Midbrain (tissue), 1 donor: ENCODE measurements around the gene COMMD8.
"Not testable (repeated sequence)": the region's sequence is repeated elsewhere in the genome, so short reads cannot be mapped to it uniquely, and the experiment has no call there.

Experiments used
- DNase-seq: peaks from one replicate; lab custom pipeline; 2025; lab: John Stamatoyannopoulos, UW

The COMMD8 gene

DNA sequence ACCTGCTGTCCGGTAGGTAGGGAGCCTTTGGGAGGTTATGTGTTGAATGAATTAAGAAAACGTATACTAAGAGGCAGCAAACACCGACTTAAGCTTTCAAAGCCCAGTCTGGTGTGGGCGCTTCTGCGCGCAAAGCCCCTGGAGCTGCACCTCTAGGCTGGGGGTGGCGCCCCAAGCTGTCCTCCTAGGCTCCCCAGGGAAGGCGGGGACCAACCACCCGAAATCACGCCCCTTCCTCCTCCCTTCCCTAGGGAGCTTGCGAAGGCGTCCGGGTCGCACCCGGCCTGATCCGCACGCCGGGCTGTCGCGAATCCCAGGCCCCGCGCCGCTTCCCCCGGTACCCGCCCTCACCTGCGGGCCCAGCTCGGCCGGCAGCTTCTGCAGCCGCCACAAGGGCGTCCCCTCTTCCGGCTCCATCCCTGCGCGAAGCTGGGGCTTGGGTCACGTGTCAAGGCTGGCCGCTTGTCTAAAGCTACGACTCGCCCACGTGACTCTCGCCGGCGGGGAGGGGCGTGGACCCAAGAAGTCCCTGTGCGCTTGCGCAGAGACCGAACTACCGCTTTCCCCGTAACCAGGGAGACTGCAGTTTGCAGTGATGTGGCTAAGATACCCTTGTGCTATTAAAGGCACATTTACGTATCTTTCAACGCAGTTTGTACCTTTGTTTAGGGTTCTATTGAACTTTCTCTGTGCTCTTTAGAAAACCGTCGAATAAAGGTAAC, at the start of gene COMMD8:
Gene COMMD8, minus strand, starts transcription at position 468 of the 722 bp plus-strand sequence. Its CDS starts 51 bp downstream, at position 417.
- peak; percentile 96 for DNase-seq

DNA sequence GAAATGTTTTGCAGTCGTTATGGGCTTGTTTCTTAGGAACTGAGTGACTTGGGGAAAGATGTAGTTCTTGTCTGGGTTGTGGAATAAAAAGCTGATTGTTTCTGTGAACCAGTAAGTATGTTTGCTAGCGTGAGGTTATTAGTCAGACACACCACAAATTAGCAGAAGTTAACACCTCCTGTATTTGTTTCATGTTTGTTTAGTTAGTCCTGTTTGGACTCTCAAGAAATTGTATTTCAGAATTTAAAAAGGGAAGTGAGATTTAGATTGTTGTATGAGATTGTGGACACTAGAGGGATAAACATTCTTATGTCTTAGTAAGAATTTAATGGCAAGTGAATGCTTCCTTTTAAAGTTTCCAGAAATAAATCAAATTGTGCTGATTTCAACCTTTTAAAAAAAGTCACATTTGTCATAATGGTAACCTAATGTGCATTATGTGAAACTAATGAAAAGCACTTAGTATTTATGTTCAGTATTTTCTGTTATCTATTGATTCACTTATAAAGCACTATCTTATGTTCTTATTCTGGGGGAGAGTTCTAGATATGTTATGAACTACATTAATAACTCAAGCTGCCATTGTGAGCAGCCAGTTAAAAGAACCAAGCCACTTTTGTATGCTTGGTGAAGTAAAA, 47.1 kb upstream of the COMMD8 start:
- no peak for DNase-seq

DNA sequence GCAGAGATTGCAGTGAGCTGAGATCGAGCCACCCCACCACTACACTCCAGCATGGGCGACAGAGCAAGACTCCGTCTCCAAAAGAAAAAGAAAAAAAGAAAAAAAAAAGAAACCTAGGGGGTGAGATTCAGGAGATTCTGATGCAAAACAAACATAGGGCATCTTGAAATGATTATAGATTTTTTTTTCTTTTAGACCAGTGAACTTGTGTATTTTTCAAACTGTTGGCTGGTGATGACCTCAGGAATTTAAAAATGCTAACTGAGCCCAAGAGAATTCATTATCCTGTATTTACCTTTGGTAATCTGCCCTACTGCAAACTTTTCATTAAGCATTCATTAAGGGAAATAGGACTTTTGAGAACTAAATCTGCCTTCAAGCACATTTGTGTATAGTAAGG, 42.2 kb upstream of the COMMD8 start:
- DNase-seq = no peak

DNA sequence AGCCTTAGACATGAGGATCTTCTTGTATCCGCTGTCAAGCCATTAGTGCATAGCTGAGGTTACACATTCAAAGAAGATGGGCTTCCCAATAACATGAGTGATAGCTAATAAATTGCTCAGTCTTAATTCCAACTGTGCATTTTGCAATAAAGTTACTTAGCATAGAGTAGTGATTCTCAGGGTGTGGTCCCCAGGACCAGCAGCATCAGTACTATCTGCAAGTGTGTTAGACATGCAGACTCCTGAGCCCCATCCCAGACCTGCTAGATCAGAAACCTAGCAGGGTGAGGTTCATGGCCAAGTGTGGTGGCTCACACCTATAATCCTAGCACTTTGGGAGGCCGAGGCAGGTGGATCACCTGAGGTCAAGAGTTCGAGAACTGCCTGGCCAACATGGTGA, 41.6 kb upstream of the COMMD8 start:
- no peak for DNase-seq

DNA sequence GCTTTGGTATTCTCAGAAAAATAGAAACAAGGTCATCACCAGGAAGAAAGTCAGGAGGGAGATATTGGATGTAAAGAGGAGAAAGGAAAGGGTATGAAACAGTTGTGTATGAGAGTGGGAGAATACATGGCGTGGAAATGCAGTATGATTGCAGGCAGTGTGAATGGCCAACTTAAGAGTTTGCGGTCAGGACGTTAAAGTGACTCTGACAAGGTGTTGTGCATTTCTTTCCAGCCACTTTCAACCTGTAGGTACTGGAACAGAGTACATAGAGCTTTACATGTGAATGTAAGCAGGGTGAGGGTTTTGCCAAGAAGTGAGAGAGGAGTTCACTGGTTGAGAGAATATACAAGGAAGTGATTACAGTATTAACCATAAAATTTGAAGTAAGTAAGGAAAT, 37.3 kb upstream of the COMMD8 start:
- no peak for DNase-seq

DNA sequence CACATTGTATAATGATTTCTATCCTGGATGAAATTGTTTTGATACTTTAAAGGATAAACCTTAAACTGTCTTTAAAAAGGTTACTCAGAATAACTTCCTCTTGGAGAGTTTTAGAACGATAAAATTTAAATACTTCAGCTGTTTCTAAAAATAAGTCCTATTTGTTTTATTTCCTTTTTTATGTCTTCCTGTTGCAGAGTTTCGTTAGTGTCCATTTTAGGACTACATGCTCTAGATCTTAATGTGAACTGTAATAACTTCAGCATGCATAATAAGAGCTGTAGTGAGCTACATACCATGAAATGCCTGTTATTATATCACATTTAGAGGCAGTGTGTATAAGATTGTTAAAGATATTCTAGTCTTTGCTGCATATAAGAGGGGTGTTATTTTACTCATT, 36.2 kb upstream of the COMMD8 start:
- DNase-seq = no peak

DNA sequence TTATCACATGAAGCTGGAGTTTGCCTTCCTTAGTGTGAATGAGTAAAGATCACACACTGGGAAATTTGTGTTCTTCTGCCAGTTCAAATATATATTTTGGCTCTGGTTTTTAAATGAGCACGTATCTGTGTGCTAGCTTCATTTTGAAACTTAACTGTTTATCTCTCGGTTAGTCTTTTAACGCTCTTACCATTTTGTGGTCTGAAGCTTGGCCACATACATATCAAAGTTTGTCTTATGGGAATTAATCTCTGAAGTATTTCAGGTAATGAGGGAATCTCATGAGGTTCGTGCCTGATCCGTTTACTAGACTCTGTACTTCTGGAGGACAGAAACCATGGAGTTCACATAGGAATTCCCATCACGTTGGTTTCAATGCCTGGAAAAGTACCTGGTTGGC, 35.4 kb upstream of the COMMD8 start:
- no peak for DNase-seq

DNA sequence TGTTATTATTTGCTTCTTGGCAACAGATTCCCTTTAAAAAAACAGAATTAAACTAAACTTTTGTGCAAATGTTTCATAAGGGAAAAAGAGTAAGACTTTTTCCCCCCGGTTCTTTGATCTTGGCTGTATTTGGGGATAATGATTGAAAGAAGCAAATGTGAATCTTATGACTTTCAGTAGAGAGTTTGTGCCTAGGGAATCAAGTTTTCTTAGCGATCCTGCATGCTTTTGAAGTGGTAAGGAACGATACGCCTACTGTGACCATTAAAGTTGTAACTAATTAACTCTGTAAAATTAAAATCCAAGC, 30.6 kb upstream of the COMMD8 start:
- no peak for DNase-seq

DNA sequence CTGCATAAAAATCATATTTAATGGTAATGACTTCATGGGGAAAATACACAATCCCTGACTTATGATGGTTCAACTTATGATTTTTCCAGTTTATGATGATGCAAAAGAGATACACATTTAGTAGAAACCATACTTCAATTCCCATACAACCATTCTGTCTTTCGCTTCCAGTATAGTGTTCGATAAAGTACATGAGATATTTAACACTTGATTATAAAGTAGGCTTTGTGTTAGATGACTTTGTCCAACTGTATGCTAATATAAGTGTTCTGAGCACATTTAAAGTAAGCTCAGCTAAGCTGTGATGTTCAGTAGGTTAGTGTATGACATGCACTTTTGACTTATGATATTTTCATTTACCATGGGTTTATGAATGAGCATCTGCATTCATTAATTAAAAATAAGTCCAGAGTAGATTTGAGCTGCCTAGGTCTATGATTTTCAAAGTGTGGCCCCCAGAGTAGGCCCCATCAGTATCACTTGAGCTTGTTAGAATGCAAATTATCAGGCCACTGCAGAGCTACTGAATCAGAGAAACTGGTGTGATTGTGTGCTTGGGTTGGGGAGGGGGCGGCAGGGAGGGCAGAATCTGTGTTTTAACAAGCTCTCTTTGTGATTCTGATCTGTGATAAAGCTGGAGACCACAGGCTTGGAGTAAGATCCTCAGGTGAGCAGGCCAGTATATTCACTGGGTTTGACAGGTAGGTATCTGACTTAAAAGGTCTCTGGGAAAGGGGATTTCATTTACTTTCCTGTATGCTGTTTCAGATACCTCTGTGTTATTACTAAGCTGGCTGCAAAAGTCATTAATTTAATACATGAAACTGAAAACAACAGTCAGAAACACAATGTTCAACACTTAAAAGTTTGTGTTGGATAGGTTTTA, 30.0 kb upstream of the COMMD8 start:
- DNase-seq = no peak

DNA sequence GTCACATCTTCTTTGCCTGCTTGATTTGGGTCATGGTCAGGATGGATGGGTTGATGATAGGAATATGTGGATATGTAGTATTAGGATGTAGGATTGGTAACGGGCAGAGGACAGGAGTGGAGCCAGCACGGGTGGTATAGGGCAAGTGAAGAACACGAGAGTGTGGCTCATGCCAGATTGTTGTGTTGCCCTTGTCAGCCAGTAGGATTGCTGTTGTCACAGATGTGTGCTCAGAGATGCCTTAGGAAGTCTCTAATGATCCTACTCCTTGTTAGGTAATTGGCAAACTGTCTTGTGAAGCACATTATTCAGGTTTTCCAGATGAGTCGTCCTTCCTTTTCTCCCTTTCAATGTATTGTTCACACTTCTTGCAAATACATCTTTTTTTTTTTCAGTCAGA, 27.0 kb upstream of the COMMD8 start:
- DNase-seq = no peak

DNA sequence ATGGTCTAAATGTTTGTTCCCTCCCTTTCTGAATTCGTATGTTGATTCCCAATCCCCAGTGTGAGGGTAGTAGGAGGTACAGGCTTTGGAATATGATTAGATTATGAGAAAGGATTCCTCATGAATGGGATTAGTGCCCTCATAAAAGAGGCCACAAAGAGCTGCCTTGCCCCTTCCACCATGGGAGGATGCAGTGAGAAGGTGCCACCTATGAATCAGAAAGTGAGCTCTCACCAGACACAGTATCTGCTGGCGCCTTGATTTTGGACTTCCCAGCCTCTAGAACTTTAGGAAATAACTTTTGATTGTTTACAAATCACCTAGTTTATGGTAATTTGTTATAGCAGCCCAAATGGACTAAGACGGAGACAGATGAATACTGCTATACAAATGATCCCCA, 25.2 kb upstream of the COMMD8 start:
- DNase-seq = no peak

DNA sequence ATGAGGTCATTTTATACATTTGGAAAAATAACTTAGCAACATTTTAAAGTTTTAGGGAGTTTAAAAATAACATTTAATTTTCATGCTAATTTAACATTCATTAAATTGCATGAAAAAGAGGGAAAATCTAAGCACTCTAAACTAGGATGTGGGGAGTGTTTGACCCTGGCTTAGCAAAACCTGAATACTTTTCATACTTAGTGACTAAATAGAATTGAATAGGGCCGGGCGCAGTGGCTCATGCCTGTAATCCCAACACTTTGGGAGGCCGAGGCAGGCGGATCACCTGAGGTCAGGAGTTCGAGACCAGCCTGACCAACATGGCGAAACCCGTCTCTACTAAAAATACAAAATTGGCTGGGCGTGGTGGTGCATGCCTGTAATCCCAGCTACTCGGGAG, 23.2 kb upstream of the COMMD8 start:
- not testable (repeated sequence) for DNase-seq

DNA sequence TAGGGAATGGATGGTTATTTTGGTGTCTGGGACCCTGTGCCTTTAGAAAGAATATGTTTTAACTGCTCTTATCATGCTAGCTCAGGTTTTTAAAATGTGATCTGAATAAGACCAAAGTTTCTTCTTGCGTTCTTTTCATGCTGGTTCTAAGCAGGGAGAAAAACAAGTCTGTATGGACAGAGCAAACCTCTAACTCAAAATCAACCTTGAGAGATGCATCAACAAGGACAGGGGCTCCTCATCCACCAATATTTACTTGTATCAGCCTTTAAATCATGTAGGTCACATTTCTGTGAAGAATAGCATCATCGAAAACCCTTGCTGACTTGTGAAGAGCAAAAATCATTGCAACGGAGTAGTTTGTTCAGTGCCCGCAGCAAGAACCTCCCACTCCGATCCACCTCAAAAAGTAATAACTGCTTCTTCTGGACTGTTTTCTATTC, 22.8 kb upstream of the COMMD8 start:
- peak; percentile 37 for DNase-seq

DNA sequence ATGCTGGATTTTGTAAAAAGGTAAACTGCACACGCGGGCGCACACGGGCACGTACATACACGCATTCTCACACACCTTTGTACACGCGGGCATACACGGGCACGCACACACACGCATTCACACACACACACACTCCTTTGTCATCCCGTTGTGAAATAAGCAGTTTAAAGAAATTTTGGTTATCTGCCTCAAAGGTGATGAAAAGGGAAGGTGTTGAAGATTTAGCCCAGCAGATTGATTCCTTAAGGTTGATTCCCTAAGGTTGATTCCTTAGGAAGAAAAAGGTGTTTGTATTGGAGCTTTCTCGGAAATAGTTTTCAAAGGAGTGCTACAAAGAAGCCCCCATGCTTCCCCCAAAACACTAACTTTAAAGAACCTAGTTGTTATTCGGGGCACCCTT, 22.3 kb upstream of the COMMD8 start:
- no peak for DNase-seq

DNA sequence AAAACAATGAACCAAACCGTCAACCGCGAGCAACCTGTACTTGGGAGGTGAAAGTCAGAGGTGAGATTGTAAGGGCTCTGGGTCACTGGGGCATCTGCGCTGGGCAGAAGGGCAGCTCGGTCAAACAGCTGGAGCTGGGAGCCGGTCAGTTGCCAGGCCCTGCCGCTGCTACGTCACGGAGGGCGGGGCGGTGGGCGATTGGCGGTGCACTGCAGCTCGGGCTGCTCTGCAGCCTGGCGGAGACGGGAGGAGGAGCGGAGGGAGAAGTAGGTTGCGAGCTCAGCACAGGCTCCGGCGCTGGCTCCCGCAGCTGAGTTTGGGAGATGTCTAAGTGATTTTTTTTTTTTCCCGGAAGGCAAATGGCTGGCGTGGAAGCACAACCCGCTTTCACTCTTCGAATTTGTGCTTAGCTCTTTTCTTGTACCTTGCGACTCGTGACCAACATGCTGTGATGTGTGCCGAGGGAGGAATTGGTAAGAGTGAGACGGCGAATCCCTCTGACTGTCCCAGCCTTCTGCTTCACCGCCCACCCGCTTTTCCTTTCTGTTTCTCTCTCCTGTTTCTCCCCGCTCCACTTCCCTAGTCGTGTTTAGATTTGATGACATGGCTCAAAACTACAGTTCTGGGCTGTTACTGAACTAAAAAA, 21.7 kb upstream of the COMMD8 start, which contains the start of gene ATP10D:
Gene ATP10D, plus strand, starts transcription at position 229 of the 646 bp plus-strand sequence. CDS start 27,266 bp downstream, outside the sequence.
- DNase-seq = peak; percentile 95

DNA sequence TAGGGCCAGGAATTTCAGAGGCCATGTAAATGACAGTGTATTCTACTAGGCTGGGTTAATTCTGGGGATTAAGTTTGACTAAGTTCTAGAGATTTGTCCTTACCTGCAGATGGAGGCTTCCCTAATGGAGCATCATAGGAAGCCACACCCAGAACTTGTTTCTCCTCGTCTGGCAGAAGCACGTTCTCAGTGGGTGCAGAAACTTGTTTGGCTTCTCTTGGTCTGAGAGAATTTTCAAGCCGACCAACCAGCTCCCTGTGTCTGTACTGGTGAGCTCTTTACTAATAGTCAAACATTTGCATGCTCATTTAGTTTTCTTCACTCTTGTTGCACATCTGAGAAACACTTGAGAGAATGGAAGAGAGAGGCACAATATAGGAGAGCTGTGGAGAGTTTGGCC, 20.7 kb upstream of the COMMD8 start:
- DNase-seq = no peak

DNA sequence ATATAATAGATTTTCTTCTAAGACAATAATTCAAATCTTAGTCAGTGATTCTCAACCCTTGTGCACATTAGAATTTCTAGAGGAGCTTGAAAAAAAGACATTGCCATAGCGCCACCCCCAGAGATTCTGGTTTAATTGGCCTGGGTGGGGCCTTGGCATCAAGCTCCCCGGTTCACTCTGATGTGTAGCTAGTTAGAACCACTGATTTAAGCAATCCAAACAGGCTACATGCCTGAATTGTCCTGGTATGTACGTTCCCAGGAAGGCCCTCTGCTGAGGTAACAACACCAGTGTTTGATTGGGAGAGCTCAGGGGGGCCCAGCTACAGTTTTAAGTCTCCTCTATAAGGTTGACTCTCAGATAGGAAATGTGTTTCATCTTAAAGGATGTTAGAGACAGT, 20.2 kb upstream of the COMMD8 start:
- no peak for DNase-seq

DNA sequence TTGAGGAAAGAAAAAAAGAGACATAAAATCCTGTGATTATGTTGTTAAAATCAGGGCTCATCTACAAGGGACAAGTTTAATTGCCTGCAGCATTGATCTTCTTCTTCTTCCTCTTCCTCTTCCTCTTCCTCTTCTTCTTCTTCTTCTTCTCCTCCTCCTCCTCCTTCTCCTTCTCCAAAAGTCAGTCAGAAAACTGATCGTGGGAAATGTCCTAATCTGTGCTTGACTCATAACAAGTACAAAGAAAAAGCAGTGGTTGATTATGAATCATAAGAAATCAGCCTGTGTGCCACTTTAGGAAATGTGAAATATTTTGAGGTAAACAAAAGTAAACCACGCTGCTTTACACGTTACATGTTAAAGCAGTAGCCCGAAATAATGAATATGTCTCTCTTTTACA, 18.8 kb upstream of the COMMD8 start:
- DNase-seq = no peak

DNA sequence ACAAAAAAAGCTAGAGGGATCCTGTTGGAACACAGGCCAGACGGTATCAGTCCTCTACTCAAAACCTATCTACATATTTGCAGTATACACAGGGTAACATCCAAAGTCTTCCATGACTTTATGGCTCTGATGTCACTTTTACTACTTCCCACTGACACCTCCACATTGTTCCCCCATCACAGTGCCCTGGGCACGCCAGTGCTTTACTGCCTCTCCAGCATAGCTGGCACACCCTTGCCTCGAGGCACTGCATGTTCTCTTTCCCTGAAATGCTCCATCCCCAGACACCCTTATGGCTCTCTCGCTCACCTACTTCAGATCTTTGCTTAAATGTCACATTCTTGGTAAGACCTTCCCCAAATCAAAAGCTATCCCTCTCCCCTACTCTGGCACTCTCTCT, 15.3 kb upstream of the COMMD8 start:
- no peak for DNase-seq

DNA sequence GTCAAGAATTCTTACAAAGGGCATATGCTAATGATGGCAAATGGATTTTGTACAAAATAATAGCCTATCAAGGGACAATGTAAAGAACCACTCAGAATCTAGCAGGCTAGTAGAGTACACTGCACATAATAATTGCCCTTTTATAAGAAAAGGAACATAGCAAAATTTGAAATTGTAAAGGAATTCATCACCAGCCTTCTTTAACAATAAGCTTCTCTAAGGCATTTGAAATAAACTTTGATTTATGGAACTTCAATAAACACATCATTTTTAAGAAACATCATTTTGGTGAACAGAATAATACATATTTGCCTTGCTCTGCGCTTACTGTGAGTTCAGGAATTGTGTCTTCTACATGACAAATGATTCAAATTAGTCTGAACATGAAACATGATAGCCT, 11.9 kb upstream of the COMMD8 start:
- DNase-seq = no peak

DNA sequence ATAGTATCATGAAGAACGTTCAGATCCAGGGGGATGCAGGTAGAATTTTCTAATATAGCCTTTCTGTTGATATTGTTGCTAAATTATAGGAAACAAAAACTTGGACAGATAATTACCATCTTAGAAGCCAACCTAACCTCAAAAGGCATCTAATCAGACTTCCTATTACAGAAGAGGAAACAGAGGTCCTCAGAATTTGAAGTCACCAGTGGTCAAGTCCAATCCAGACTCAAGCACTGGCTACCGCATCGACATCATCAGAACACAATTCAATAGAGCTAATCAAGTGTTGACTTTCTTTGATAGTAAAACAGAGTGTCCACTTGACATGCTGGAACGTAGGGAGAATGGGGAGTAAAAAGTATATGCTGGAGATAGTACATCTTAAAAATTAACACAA, 11.3 kb upstream of the COMMD8 start:
- no peak for DNase-seq

DNA sequence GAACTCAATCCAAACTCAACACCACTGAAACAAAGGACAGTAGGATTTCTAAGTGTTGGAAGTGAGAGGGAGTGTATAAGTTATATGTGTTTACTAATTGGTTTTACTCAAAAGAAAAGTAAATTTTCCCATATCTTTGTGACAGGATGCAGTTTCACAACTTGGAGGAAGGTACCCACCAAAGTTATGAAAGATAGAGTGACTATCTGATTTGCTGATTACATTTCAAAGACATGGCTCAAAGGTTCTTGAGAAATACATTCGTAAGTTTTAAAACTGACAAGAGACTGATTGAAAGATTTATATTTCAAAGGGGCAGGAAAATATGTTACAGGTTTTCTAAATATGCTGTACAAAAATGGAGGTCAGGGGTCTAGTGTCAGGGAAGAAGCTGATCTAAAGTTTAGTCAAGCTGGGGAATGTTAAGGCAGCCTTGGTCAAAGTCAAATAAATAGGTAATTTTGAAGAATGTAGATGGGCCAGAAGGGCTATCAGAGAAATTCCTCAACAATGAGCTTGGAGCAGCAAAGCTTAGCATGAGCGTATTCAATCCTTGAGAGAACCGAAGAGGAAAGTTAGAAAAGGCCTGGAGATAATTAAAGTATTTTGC, 9.7 kb upstream of the COMMD8 start:
- no peak for DNase-seq
